HepG2 (cell line): Measurements from ENCODE around the gene RNF175. TPM values are rescaled to one million over a fixed set of nuclear protein-coding genes. Genes with fewer than 3 reads are reported as not detected.

Experiments used
- ATAC-seq: fragments of 200-7000 bp; cut with Tn5 transposase; 3 replicates; pipeline ENCODE4 v1.9.1; 2020; ENCODE audit warnings: mild to moderate bottlenecking, moderate library complexity
- BruUV-seq: library from RNA; stranded (reverse); fragments of 400-500 nt; replicated peaks from 2 replicates; lab custom pipeline; 2021; lab: Mats Ljungman, UMichigan
- CTCF ChIA-PET: fragments of 300-600 bp; formaldehyde crosslinking; extraction: SDS; loops from one replicate; lab custom pipeline; 2021; ENCODE audit warnings: low total read pairs, inconsistent platforms, low intra/inter-chr PET ratio; lab: Yijun Ruan, JAX
- POLR2A ChIA-PET: fragments of 350-600 bp; sonication (Branson Sonifier 250); formaldehyde crosslinking; loops from one replicate; lab custom pipeline; 2020; ENCODE audit warnings: antibody characterized with exemption, inconsistent platforms; lab: Yijun Ruan, JAX
- DNase-seq: peaks from one replicate; pipeline ENCODE4 v3.0.0-alpha.2; 2015; ENCODE audit warnings: low spot score
- FAIRE-seq: peaks from 3 replicates; lab custom pipeline; 2011; peaks lifted over from hg19 to GRCh38; lab: Jason Lieb, UNC
- H2AFZ ChIP-seq: one replicate; pipeline ENCODE4 v1.6.1; 2011; ENCODE audit warnings: low read length, inconsistent platforms
- H3K27ac ChIP-seq: fragments of 300-600 bp; 3 replicates; pipeline ENCODE4 v1.8.0; 2011; ENCODE audit warnings: mixed run types, mild to moderate bottlenecking, mixed read lengths, low read length, inconsistent platforms; ENCODE audit not compliant: insufficient read depth; ENCODE audit errors: extremely low read length
- H3K27me3 ChIP-seq, 2 experiments: fragments of 200-600 bp in 1 of 2; 2 replicates in 1 of 2; 3 replicates in 1 of 2; pipeline versions ENCODE4 v1.6.0 to v1.8.0; 2011; ENCODE audit warnings: low read length in 2 of 2, mild to moderate bottlenecking in 2 of 2, moderate library complexity in 2 of 2, inconsistent platforms in 1 of 2; ENCODE audit not compliant: insufficient read depth in 2 of 2, control insufficient read depth in 1 of 2
- H3K36me3 ChIP-seq, 2 experiments: fragments of 200-600 bp in 1 of 2; replicated peaks in 1 of 2; 2 replicates in 1 of 2; 3 replicates in 1 of 2; pipeline versions ENCODE4 v1.5.1 to v1.8.0; 2011; ENCODE audit warnings: low read length in 2 of 2, inconsistent platforms in 1 of 2; ENCODE audit not compliant: insufficient read depth in 2 of 2, control insufficient read depth in 1 of 2
- H3K4me1 ChIP-seq: 2 replicates; pipeline ENCODE4 v1.5.1; 2012; ENCODE audit warnings: low read length, inconsistent platforms; ENCODE audit not compliant: insufficient read depth
- H3K4me2 ChIP-seq: 2 replicates; pipeline ENCODE4 v1.6.0; 2011; ENCODE audit warnings: low read depth, low read length, inconsistent platforms
- H3K4me3 ChIP-seq, 3 experiments: fragments of 200-600 bp in 1 of 3; sonication (generic), shearing (Covaris generic) in 1 of 3; replicated peaks in 1 of 3; 2 replicates each; pipeline ENCODE4 v1.5.1; 2011 to 2016; ENCODE audit warnings: low read length in 3 of 3, inconsistent platforms in 2 of 3, low read depth in 2 of 3, mild to moderate bottlenecking in 2 of 3, control low read depth in 1 of 3, mixed read lengths in 1 of 3; ENCODE audit not compliant: insufficient read depth in 1 of 3
- H3K79me2 ChIP-seq: one replicate; pipeline ENCODE4 v1.6.1; 2011; ENCODE audit warnings: low read length, inconsistent platforms; ENCODE audit not compliant: insufficient read depth
- H3K9ac ChIP-seq: 2 replicates; pipeline ENCODE4 v1.6.0; 2011; ENCODE audit warnings: mild to moderate bottlenecking, low read depth, low read length, inconsistent platforms; ENCODE audit not compliant: insufficient read depth
- H3K9me3 ChIP-seq: 2 replicates; pipeline ENCODE4 v1.5.1; 2012; ENCODE audit warnings: mild to moderate bottlenecking, low read length
- H4K20me1 ChIP-seq: 2 replicates; pipeline ENCODE4 v1.6.0; 2011; ENCODE audit warnings: inconsistent platforms, mild to moderate bottlenecking, low read length, moderate library complexity; ENCODE audit not compliant: insufficient read depth
- FOXJ3 ChIP-seq: sonication (generic); formaldehyde crosslinking; IDR thresholded peaks from 2 replicates; pipeline ENCODE4 v1.4.0; 2020; ENCODE audit warnings: missing genetic modification reagents, mild to moderate bottlenecking, borderline replicate concordance
- HNF1B ChIP-seq: sonication (generic); formaldehyde crosslinking; IDR thresholded peaks from 2 replicates; pipeline ENCODE4 v1.5.1; 2020; ENCODE audit warnings: mild to moderate bottlenecking, moderate library complexity, missing genetic modification reagents
- ZMYM3 ChIP-seq: sonication (generic); formaldehyde crosslinking; IDR thresholded peaks from 2 replicates; pipeline ENCODE4 v1.5.1; 2020; ENCODE audit warnings: mild to moderate bottlenecking, missing genetic modification reagents
- ZNF784 ChIP-seq: sonication (generic); formaldehyde crosslinking; IDR thresholded peaks from 2 replicates; pipeline ENCODE4 v1.5.1; 2020; ENCODE audit warnings: missing genetic modification reagents, mild to moderate bottlenecking, borderline replicate concordance
- WGBS: methylation state at CpG from one replicate; pipeline ENCODE4 v1.1.6; 2017; ENCODE audit warnings: low lambda C conversion rate; 5-methylcytosine and 5-hydroxymethylcytosine counted together
- in situ Hi-C: cut with HindIII; loops from 2 replicates; pipeline ENCODE4 v1.10.0; 2017; ENCODE audit warnings: low pct_unique_long_range_greater_than_20kb; ENCODE audit not compliant: extremely low pct_ligation_motif_present
- intact Hi-C: fragments of 100-400 bp; cut with micrococcal nuclease; formaldehyde crosslinking; loops from one replicate; pipeline ENCODE4 v1.10.0; 2022; ENCODE audit not compliant: unreplicated experiment
- polyA plus RNA-seq, 8 experiments: library from polyadenylated mRNA; depleted of rRNA in 3 of 8; stranded (reverse) in 7 of 8; unstranded in 1 of 8; fragments of >200 nt; fragmentation: Illumina TruSeq in 4 of 8; extraction: Trizol in 4 of 8; gene quantifications; 2 replicates each; pipeline versions ENCODE4 v1.2.1 to v1.2.3, GENCODE V29; 2011 to 2016; ENCODE audit warnings: low read depth in 4 of 8, missing spikeins in 1 of 8, mixed read lengths in 1 of 8; ENCODE audit not compliant: insufficient read depth in 1 of 8
- total RNA-seq, 5 experiments: library from RNA; depleted of rRNA; stranded (reverse); fragments of >200 nt; fragmentation: Illumina TruSeq; extraction: Trizol; gene quantifications; 2 replicates each; pipeline ENCODE4 v1.2.3, GENCODE V29; 2016; ENCODE audit warnings: low read depth in 1 of 5

RNF175 gene
- total and polyA plus RNA-seq, 2 of the 13 experiments (the other 11 are each of a cell fraction or from before 2014, with no cell fraction given), result not detected

GRCh38 chr4:153789741-153790499, 30.1 kb upstream of the RNF175 start (continued):
- no peak for TF ChIP-seq FOXJ3

- no peak within 1 kb of the TSS for H3K9ac ChIP-seq
- no peak for FAIRE-seq
- POLR2A ChIA-PET, result no interaction called here
- TF ChIP-seq ZNF784 (no peak), HNF1B (CRISPR knock-in tag) (no peak), ZMYM3 (CRISPR knock-in tag) (no peak)
- in situ Hi-C loops, result no loop called here
- H3K9me3 ChIP-seq, result no peaks in the 10 kb centered on the region
- H3K4me2 ChIP-seq, result no peak within 1 kb of the TSS
- no peak for ATAC-seq
- DNase-seq, result no peak
- H3K27ac ChIP-seq, result no peak within 1 kb of the TSS
- H4K20me1 ChIP-seq, result no peaks in the 10 kb centered on the region
- peaks cover 2 to 31% of the 10 kb centered on the region in 2 experiments; a peak in 4 of 5 replicates for H3K27me3 ChIP-seq
- H2AFZ ChIP-seq, result no peak within 1 kb of the TSS
- H3K4me1 ChIP-seq, result no peaks in the 10 kb centered on the region
- intact Hi-C loops, result loop anchor here (10.0 kb wide), 1 partner anchor 526 kb away; no protein-coding TSS in a partner anchor
- H3K4me3 ChIP-seq, result no peak within 1 kb of the TSS
- CTCF ChIA-PET, result no interaction called here
- H3K79me2 ChIP-seq, result no peaks in the 10 kb centered on the region
- BruUV-seq, result no TSS peak
- no peaks in the 10 kb centered on the region for H3K36me3 ChIP-seq
- WGBS, result 50% methylated on average over 41 of the region's 72 CpGs
Measured at GRCh38 chr4:153788413-153789276, 28.8 kb upstream of the RNF175 start, which contains the start of gene SFRP2. Gene SFRP2 (minus strand): TSS chr4:153789083. CDS start chr4:153788835, 248 bp downstream.
